Thyroid gland (tissue), 4 donors: ENCODE measurements around the gene ZNF563.

ENCODE experiments used
- CTCF ChIP-seq, 6 experiments: fragments of 200-600 bp in 3 of 6; fragments of 450-650 bp in 3 of 6; sonication (generic) in 3 of 6; IDR thresholded peaks; one replicate each; pipeline ENCODE4 v1.5.1; 2016 to 2019; ENCODE audit warnings: antibody characterized with exemption in 6 of 6, mild to moderate bottlenecking in 2 of 6, inconsistent platforms in 1 of 6, moderate library complexity in 1 of 6
- POLR2A ChIP-seq, 2 donors: fragments of 450-650 bp; IDR thresholded peaks; one replicate each; pipeline ENCODE4 v1.6.1; 2017; ENCODE audit warnings: antibody characterized with exemption in 2 of 2, mild to moderate bottlenecking in 2 of 2, moderate library complexity in 1 of 2

- TF ChIP-seq CTCF (IDR thresholded peaks at IDR 0.05) (no peak), POLR2A (IDR thresholded peaks at IDR 0.05) (no peak)
Measured at GRCh38 chr19:12314553-12314952, 18.9 kb downstream of the ZNF563 start.
